NT2/D1 (cell line): ENCODE data around the gene ADM2.
A peak's percentile ranks its signal among the peaks of the same experiment; 100 is the strongest.

Experiments used
- DNase-seq: peaks from one replicate; pipeline ENCODE4 v3.0.0-alpha.2; 2011; ENCODE audit warnings: low read depth, low spot score
- H3K27me3 ChIP-seq: 2 replicates; pipeline ENCODE4 v1.6.0; 2011; ENCODE audit warnings: mild to moderate bottlenecking; ENCODE audit not compliant: insufficient read length, insufficient read depth
- H3K36me3 ChIP-seq: 2 replicates; pipeline ENCODE4 v1.6.1; 2011; ENCODE audit warnings: mild to moderate bottlenecking, low read length, mixed read lengths; ENCODE audit not compliant: insufficient read depth, insufficient read length
- H3K4me1 ChIP-seq: 2 replicates; pipeline ENCODE4 v1.5.1; 2011; ENCODE audit not compliant: insufficient read depth, insufficient read length
- H3K4me3 ChIP-seq: 2 replicates; pipeline ENCODE4 v1.5.1; 2011; ENCODE audit warnings: low read depth; ENCODE audit not compliant: insufficient read length
- H3K9ac ChIP-seq: 2 replicates; pipeline ENCODE4 v1.6.0; 2011; ENCODE audit warnings: low read depth; ENCODE audit not compliant: insufficient read length
- H3K9me3 ChIP-seq: 2 replicates; pipeline ENCODE4 v1.5.1; 2011; ENCODE audit warnings: mild to moderate bottlenecking, low read length; ENCODE audit not compliant: insufficient read depth
- SUZ12 ChIP-seq: IDR thresholded peaks from 2 replicates; pipeline ENCODE4 v1.6.1; 2011; ENCODE audit not compliant: insufficient read length, insufficient read depth; ENCODE audit errors: extremely low read depth
- YY1 ChIP-seq: IDR thresholded peaks from 2 replicates; pipeline ENCODE4 v1.6.1; 2011; ENCODE audit not compliant: insufficient read length, insufficient read depth
- ZNF274 ChIP-seq: IDR thresholded peaks from 2 replicates; pipeline ENCODE4 v1.6.1; 2011; ENCODE audit warnings: mild to moderate bottlenecking, low read depth, low read length

The ADM2 gene

DNA sequence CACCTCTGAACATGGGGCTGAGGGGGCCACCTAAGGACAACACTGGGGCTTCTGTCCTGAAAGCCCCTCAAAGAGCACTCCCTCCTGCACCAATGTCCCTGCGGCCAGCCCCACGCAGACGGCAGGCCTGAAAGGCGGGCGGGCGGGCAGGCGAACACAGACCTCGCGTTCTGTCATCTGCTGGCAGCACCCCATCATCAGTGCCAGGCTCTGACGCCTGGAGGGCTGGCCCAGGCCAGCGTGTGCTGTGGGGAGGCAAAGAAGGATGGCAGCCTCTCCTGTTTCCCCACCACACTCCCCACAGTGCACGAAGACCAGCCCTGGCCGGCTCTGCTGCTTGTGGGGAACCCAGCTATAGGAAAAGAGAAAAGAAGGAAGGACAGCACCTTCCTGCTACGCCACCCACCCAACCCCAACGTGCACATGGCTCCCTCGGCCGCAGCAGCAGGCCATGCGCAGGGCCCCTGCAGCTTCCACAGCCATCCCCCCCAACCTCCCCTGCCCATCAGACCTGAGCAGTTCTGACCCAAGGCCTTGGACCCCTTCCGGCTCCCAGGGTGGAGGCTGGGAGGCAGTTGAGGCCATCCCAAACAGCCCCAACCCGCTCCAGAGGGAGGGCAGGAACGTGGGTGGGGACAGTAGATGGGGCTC, 10.0 kb upstream of the ADM2 start:
- DNase-seq, result no peak
- no peak overlapping the region for H3K4me3 ChIP-seq
- H3K27me3 ChIP-seq, result peaks cover 5% of the 10 kb centered on the region
- TF ChIP-seq SUZ12 (no peak), YY1 (no peak), ZNF274 (no peak)
- H3K9ac ChIP-seq, result peak overlapping the region; percentile 32
- H3K9me3 ChIP-seq, result no peaks in the 10 kb centered on the region
- H3K36me3 ChIP-seq, result peaks cover 36% of the 10 kb centered on the region
- peaks cover 13% of the 10 kb centered on the region for H3K4me1 ChIP-seq

DNA sequence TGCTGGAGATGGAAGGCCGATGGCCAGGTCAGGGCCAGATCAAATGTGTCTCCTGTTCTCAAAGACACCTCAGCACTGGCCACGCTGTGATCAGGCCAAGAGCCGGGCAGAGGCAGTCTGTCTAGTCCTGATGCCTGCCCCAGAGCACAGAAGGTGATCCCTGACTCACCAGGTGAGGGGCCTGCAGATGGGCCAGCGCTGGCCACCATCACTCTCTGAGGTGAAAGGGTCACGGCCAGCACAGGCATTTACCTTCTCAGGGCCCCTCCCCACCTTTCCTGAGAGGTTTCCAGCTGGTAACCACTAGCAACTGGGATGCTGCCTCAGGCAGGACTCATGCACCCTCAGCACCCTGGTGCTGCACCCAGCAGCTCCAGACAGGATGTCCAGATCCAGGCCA, 9.4 kb upstream of the ADM2 start:
- Histone ChIP-seq H3K4me3 (no peak overlapping the region), H3K9ac (no peak overlapping the region), H3K27me3 (peaks cover 5% of the 10 kb centered on the region), H3K4me1 (peaks cover 15% of the 10 kb centered on the region), H3K9me3 (no peaks in the 10 kb centered on the region), H3K36me3 (peaks cover 29% of the 10 kb centered on the region)
- DNase-seq, result no peak
- TF ChIP-seq SUZ12, result no peak
- TF ChIP-seq YY1, result no peak
- no peak for TF ChIP-seq ZNF274

DNA sequence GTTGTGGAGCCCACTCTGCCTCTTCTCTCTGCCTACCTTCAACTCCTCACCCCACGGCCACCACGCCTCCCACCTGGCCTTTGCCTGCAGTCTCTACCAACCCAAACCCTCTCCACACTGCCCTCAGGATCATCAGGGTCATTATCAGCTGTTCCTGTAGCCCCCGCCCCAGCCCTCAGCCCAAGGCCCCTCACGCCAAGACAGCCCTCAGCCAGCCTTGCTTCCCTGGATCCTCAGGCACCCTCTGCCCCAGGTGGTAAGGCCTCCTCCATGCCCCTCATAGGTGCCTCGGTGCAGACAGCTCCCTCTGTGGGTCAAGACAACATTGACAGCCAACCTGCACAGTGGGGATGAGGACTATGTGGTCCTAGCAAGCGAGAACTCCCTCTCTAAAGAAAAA, 8.3 kb upstream of the ADM2 start:
- peaks cover 19% of the 10 kb centered on the region for H3K36me3 ChIP-seq
- no peak for DNase-seq
- H3K9me3 ChIP-seq, result no peaks in the 10 kb centered on the region
- H3K9ac ChIP-seq, result no peak overlapping the region
- TF ChIP-seq SUZ12 (no peak), ZNF274 (no peak), YY1 (no peak)
- peaks cover 5% of the 10 kb centered on the region for H3K27me3 ChIP-seq
- H3K4me1 ChIP-seq, result peaks cover 18% of the 10 kb centered on the region
- H3K4me3 ChIP-seq, result no peak overlapping the region

DNA sequence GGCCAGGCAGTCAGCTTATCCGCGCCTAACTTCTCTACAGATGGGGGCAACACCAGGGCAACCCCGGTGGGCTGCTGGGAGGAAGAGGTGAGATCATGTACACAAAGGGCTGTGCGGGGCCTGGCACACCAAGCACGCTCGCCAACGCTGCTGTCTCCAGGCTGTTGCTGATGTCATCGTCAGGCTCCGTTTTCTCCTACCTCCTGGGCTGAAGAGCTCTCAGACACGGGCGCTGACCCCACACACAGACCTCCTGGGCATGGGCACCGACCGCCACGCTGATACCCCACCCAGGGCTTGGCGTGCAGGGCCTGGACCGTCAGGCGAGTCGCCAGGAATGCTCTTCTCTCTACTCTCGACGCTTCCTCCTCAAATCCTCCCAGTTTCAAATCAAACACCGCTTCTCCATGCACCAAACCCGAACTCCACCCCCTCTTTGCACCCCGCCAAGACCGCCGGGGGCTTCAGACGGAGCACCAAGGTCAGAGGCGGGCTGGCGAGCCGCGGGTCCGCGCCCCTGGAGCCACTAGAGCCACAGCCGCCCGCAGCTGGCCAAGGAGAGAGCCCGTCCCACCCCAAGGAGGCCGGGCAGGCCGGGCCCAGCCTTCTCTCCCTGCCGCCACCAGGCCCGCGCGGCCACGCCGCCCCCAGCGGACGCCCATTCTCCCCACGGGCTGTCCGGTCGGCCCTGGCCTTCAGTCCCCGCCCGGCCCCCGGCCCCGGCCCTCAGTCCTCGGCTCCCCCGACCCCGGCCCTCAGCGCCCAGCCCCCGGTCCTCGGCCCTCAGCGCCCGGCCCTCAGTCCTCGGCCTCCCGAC, 7.3 kb upstream of the ADM2 start:
- Histone ChIP-seq H3K4me3 (peak overlapping the region; percentile 59), H3K27me3 (peaks cover 5% of the 10 kb centered on the region), H3K9ac (peak overlapping the region; percentile 79), H3K9me3 (no peaks in the 10 kb centered on the region), H3K4me1 (peaks cover 20% of the 10 kb centered on the region), H3K36me3 (peaks cover 13% of the 10 kb centered on the region)
- no peak for DNase-seq
- TF ChIP-seq YY1 (no peak), ZNF274 (no peak), SUZ12 (no peak)

DNA sequence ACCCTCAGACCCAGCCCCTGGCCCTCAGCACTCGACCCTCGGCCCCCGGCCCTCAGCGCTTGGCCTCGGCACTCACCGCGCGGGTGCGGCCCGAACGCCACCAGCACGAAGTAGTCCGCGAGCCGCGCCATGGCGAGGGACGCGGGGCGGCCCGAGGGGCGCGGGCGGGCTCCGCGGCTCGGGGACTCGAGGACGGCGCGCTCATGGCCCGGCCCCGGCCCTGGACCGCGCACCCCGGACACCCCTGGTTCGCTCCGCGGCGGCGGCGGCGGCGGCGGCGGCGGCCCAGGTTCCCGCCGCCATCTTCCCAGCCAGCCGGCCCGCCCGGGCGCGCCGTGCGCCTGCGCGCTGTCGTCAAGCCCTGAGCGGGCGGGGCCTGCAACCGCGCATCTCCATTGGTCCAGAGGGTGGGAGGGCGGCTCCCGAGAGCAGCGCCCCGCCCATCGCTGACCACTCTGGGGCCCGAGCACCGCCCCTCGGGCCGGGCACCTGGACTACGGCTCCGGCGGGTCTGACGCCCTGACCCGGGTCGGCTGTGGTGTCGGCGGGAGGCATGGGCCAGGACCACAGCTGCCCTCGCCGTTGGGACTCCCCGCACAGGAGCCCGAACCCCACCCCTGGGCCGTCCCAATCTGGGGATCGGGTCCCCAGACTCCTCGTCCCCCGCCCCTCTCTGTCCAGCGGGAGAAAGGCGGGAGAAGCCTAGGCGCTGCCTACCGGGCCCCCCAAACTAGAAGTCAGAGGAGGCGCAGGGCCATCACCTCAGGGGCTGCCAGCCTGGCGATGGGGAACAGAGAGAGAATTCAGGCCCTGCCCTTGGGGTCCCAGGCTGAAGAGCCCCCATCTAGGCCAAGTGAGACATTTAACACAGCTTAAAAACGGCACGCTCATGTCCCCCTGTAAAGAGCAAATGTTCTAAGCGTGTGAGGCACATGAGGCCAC, 6.4 kb upstream of the ADM2 start, which contains the start of gene SBF1:
SBF1 (minus strand) TSS at position 326 of the 942 bp plus-strand sequence; CDS start at position 131, 195 bp downstream.
- Histone ChIP-seq H3K36me3 (peaks cover 13% of the 10 kb centered on the region), H3K4me3 (peak within 1 kb of the TSS; percentile 59), H3K4me1 (peaks cover 20% of the 10 kb centered on the region), H3K9me3 (no peaks in the 10 kb centered on the region), H3K27me3 (peaks cover 9% of the 10 kb centered on the region), H3K9ac (peak within 1 kb of the TSS; percentile 83)
- DNase-seq, result peak; percentile 60
- TF ChIP-seq SUZ12 (no peak), ZNF274 (no peak), YY1 (no peak)

DNA sequence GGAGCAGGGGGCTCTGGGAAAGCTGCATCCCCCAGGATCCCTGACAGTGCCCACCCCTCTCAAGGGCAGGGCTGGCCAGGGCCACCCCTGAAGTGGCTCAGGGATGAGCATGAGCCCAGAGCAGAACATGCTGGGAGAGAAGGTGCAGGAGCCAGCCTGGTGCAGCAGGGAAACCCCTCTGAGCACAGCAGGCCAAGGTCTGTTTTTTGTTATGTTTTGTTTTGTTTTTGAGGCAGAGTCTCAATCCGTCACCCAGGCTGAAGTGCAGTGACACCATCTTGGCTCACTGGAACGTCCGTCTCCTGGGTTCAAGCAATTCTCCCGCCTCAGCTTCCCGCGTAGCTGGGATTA, 5.7 kb upstream of the ADM2 start:
- no peak for DNase-seq
- Histone ChIP-seq H3K27me3 (peaks cover 15% of the 10 kb centered on the region), H3K36me3 (peaks cover 13% of the 10 kb centered on the region), H3K9me3 (no peaks in the 10 kb centered on the region), H3K9ac (peak overlapping the region; percentile 81), H3K4me3 (peak overlapping the region; percentile 27), H3K4me1 (peaks cover 19% of the 10 kb centered on the region)
- TF ChIP-seq SUZ12 (no peak), YY1 (no peak), ZNF274 (no peak)
